Mesodermal cell (in vitro differentiated cells): ENCODE results near the gene NTNG1.

Source experiments
- H3K27ac ChIP-seq: 2 replicates; pipeline ENCODE4 v1.7.0; 2013; ENCODE audit warnings: mild to moderate bottlenecking, low read depth, low read length, moderate library complexity; ENCODE audit not compliant: severe bottlenecking
- H3K36me3 ChIP-seq: 2 replicates; pipeline ENCODE4 v1.7.1; 2013; ENCODE audit warnings: mild to moderate bottlenecking, low read length, moderate library complexity; ENCODE audit not compliant: control insufficient read depth, insufficient read depth
- H3K4me1 ChIP-seq: one replicate; pipeline ENCODE4 v1.7.1; 2013; ENCODE audit warnings: mild to moderate bottlenecking, low read length; ENCODE audit not compliant: insufficient read depth, control insufficient read depth, poor library complexity, severe bottlenecking
- H3K4me3 ChIP-seq: 2 replicates; pipeline ENCODE4 v1.7.0; 2013; ENCODE audit warnings: low read length, control low read depth, mild to moderate bottlenecking; ENCODE audit not compliant: insufficient read depth, poor library complexity, severe bottlenecking; ENCODE audit errors: extremely low read depth
- H3K9me3 ChIP-seq: 2 replicates; pipeline ENCODE4 v1.7.1; 2013; ENCODE audit warnings: mild to moderate bottlenecking, low read length, moderate library complexity; ENCODE audit not compliant: control insufficient read depth
- WGBS, 2 experiments: methylation state at CpG; one replicate each; pipeline ENCODE4 v1.1.5; 2013; ENCODE audit warnings: missing lambda C conversion rate in 2 of 2; ENCODE audit not compliant: insufficient coverage in 2 of 2; 5-methylcytosine and 5-hydroxymethylcytosine counted together

NTNG1 gene

GRCh38 chr1:107326824-107327445, 186.1 kb downstream of the NTNG1 start:
- no peak overlapping the region for H3K4me3 ChIP-seq
- no peaks in the 10 kb centered on the region for H3K36me3 ChIP-seq
- WGBS, 2 experiments: 83 to 100% methylated on average over 2 of the region's 2 CpGs
- no peaks in the 10 kb centered on the region for H3K4me1 ChIP-seq
- H3K27ac ChIP-seq: no peak overlapping the region
- no peaks in the 10 kb centered on the region for H3K9me3 ChIP-seq

- WGBS, 2 experiments: no CpG with 5 or more reads among the region's 1 CpG
- Histone ChIP-seq H3K27ac (no peak overlapping the region), H3K4me3 (no peak overlapping the region), H3K4me1 (no peaks in the 10 kb centered on the region), H3K9me3 (no peaks in the 10 kb centered on the region), H3K36me3 (no peaks in the 10 kb centered on the region)
Observed at GRCh38 chr1:107327446-107327845, 186.6 kb downstream of the NTNG1 start.

GRCh38 chr1:107328087-107328486, 187.2 kb downstream of the NTNG1 start:
- Histone ChIP-seq H3K9me3 (no peaks in the 10 kb centered on the region), H3K4me1 (no peaks in the 10 kb centered on the region), H3K27ac (no peak overlapping the region), H3K36me3 (no peaks in the 10 kb centered on the region), H3K4me3 (no peak overlapping the region)
- 100% methylated on average over 1 of the region's 5 CpGs; no CpG with 5 or more reads in 1 of the 2 experiments for WGBS, 2 experiments

DNA sequence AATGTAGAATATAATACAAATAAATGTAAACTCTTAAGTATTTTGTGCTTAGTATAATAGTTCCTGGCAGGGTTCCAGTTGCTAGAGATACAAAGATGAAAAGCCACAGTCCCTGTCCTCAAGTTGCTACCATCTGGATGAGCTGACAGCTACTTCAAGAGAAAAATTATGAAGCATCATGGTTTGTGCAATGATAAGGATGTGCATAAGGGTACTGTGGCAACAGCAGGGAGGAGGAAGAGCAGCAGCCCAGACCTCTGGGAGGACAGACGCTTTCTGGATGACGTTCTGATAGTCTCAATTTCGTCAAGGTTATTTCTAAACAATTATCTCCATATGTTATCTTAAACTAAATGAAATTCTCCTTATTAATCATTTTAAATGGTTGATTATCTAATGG, 198.9 kb downstream of the NTNG1 start:
- WGBS, 2 experiments: no CpG with 5 or more reads among the region's 3 CpGs
- Histone ChIP-seq H3K9me3 (no peaks in the 10 kb centered on the region), H3K27ac (no peak overlapping the region), H3K36me3 (no peaks in the 10 kb centered on the region), H3K4me3 (no peak overlapping the region), H3K4me1 (no peaks in the 10 kb centered on the region)

DNA sequence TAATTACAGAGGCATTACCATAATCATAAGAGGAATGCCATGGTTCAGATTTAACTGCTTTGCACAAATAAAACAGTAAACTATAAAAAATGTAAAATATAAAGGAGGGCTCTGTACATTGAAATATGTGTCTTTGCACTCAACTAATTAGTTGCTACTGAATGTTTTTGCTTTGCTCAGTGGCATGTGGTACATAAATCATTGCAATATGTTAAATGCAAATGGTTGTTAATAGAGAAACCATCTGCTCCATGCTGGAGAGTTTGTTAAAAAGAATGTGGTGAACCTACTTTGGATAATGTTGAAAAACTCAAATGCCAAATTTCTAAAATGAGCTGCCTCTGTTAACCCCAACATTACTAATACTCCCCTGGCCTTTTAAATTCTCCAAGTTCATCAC, 201.5 kb downstream of the NTNG1 start:
- no peak overlapping the region for H3K4me3 ChIP-seq
- no peak overlapping the region for H3K27ac ChIP-seq
- no peaks in the 10 kb centered on the region for H3K9me3 ChIP-seq
- no peaks in the 10 kb centered on the region for H3K4me1 ChIP-seq
- H3K36me3 ChIP-seq: no peaks in the 10 kb centered on the region

DNA sequence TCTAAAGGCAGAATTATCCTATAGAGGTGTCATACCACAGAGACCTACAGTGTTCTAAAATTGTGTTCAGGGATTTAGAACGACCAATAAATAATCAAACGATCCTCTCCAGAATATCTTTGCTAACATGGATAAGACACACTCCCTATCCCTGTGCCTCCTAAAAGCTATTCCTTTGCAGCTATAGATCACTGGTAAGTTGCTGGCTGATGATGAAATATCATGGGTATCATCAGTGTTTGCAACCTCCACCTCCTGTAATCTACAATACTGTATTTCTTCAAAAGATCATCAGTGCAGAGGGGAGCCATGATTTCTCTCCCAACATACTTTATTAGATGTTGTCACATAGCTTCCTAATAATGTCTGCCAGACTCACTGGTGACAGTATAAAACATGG, 201.9 kb downstream of the NTNG1 start:
- H3K27ac ChIP-seq: no peak overlapping the region
- no peaks in the 10 kb centered on the region for H3K36me3 ChIP-seq
- 72% methylated on average over 2 of the region's 2 CpGs; no CpG with 5 or more reads in 1 of the 2 experiments for WGBS, 2 experiments
- no peak overlapping the region for H3K4me3 ChIP-seq
- no peaks in the 10 kb centered on the region for H3K4me1 ChIP-seq
- H3K9me3 ChIP-seq: no peaks in the 10 kb centered on the region

- H3K4me1 ChIP-seq: no peaks in the 10 kb centered on the region
- H3K36me3 ChIP-seq: no peaks in the 10 kb centered on the region
- 81 to 92% methylated on average over 4 to 5 of the region's 5 CpGs for WGBS, 2 experiments
- no peak overlapping the region for H3K4me3 ChIP-seq
- no peaks in the 10 kb centered on the region for H3K9me3 ChIP-seq
- H3K27ac ChIP-seq: no peak overlapping the region
Observed at GRCh38 chr1:107343601-107344000, 202.8 kb downstream of the NTNG1 start.

DNA sequence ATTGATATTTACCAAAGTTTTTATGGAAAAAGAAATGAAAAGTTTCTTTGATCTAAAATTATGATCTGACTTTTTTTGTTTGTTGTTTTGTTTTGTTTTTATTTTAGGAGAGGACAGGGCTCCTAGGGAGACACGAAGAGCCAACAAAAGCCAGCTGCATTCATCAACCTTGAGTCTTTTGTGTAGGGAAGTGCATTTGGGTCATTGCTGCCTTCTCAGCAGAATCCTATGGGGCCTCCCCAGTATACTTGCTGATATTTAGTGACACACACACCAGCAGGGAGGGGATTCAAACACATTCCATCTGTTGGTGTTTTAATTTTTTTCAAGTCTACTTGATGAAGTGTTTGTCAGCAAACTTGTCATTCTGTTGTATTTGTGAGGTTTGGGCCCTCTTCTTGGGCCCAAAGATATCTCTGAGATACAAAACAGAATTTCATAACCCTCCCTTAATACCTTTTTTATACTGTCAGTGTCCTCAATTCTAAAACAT, 203.5 kb downstream of the NTNG1 start:
- 14% methylated on average over 1 of the region's 1 CpG; no CpG with 5 or more reads in 1 of the 2 experiments for WGBS, 2 experiments
- Histone ChIP-seq H3K9me3 (no peaks in the 10 kb centered on the region), H3K27ac (no peak overlapping the region), H3K36me3 (no peaks in the 10 kb centered on the region), H3K4me1 (no peaks in the 10 kb centered on the region), H3K4me3 (no peak overlapping the region)

- no peaks in the 10 kb centered on the region for H3K9me3 ChIP-seq
- H3K36me3 ChIP-seq: no peaks in the 10 kb centered on the region
- 78% methylated on average over 3 of the region's 3 CpGs; no CpG with 5 or more reads in 1 of the 2 experiments for WGBS, 2 experiments
- H3K27ac ChIP-seq: no peak overlapping the region
- no peaks in the 10 kb centered on the region for H3K4me1 ChIP-seq
- no peak overlapping the region for H3K4me3 ChIP-seq
Observed at GRCh38 chr1:107344836-107345235, 204.0 kb downstream of the NTNG1 start.

DNA sequence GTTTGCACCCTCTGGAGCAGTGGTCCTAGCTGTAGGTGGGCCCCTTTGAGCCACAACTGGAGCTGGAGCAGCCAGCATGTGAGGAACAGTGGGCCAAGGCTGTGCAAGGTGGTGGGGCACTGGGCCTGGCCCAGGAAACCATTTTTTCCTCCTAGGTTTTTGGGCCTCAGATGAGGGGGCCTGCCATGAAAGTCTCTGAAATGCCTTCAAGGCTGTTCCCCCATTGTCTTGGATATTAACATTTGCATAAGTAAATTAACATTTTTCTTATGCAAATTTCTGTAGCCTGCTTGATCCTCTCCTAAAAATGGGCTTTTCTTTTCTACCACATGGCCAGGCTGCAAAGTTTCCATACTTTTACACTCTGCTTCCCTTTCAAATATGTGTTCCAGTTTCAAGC, 212.0 kb downstream of the NTNG1 start:
- H3K27ac ChIP-seq: no peak overlapping the region
- H3K36me3 ChIP-seq: no peaks in the 10 kb centered on the region
- no peaks in the 10 kb centered on the region for H3K9me3 ChIP-seq

GRCh38 chr1:107357376-107357775, 216.5 kb downstream of the NTNG1 start:
- Histone ChIP-seq H3K9me3 (no peaks in the 10 kb centered on the region), H3K36me3 (no peaks in the 10 kb centered on the region), H3K4me3 (no peak overlapping the region), H3K4me1 (peaks cover 4% of the 10 kb centered on the region), H3K27ac (no peak overlapping the region)
- WGBS, 2 experiments: no CpG with 5 or more reads among the region's 1 CpG

More for the DNA sequence above, 212.0 kb downstream of the NTNG1 start:
- Histone ChIP-seq H3K4me3 (no peak overlapping the region), H3K4me1 (no peaks in the 10 kb centered on the region)
